NT2/D1 (cell line): ENCODE data around the gene CCDC112.

Experiments
- SUZ12 ChIP-seq: IDR thresholded peaks from 2 replicates; pipeline ENCODE4 v1.6.1; 2011; ENCODE audit not compliant: insufficient read length, insufficient read depth; ENCODE audit errors: extremely low read depth
- ZNF274 ChIP-seq: IDR thresholded peaks from 2 replicates; pipeline ENCODE4 v1.6.1; 2011; ENCODE audit warnings: mild to moderate bottlenecking, low read depth, low read length

DNA sequence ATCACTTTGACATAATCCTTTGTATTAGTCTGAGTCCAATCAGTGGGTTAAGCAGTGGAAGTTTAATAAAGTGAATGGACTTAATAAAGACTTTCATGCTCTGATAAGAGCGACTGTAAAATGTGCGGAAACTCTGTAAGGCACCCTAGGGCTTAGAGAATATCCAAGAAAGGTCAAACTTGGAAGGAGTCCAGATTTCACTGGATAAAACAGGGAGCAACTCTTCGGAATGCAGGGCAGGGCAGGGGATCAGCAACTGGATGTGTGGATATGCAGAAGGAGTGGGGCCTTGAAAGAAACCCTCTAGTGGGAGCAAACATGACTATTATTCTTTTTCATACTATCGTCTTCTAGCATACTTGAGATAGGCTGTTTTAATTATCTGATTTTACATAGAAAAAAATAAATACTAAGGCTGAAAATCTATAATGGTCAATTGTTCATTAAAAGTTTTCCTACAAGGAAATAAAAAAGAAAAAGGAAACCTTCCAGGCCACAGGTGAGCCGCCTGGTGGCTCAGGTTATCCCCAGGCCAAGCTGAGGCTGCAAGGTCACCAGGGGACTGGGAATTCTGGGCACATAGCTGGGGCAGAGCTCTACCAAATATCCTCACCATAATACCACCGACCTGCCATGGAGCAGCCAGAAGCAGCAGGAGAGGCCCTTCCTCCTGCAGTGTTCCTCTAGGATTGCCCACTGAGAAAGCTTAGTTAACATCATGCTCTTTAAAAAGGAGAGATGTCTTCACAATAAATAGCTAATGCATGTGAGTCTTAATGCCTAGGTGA, 46.3 kb upstream of the CCDC112 start:
- no peak for TF ChIP-seq ZNF274
- no peak for TF ChIP-seq SUZ12
